ENCODE measurements around the gene C11orf16.

The C11orf16 gene

GRCh38 chr11:8934742-8935488 is 2.2 kb upstream of the C11orf16 start (continued):
- TF ChIP-seq PRDM1 (tag by site-specific recombination; IDR thresholded peaks at IDR 0.05) (0 out of 2 replicates have a peak, but pooled peaks have one; percentile 8), ZNF791 (tag by site-specific recombination; IDR thresholded peaks at IDR 0.05) (no peak), ZBTB8A (tag by site-specific recombination; IDR thresholded peaks at IDR 0.05) (no peak), PRDM4 (tag by site-specific recombination; IDR thresholded peaks at IDR 0.05) (no peak), ZNF580 (tag by site-specific recombination; IDR thresholded peaks at IDR 0.05) (no peak), ZNF423 (tag by site-specific recombination; IDR thresholded peaks at IDR 0.05) (no peak), BCL11A (tag by site-specific recombination; IDR thresholded peaks at IDR 0.05; ENCODE audit: low read depth) (no peak)

- Histone ChIP-seq H3K4me3 (ENCODE audit: low read depth, low read length) (no peak overlapping the region), H3K4me1 (ENCODE audit: control insufficient read depth, insufficient read depth, low read length) (no peaks in the 10 kb centered on the region), H3K36me3 (ENCODE audit: control insufficient read depth in 2 of 2, insufficient read depth in 1 of 2, low read length in 2 of 2) (peaks cover 0 to 3% of the 10 kb centered on the region in 2 experiments; a peak in 1 of 3 replicates), H3K9me3 (ENCODE audit: control insufficient read depth, insufficient read depth, low read depth, low read length) (no peaks in the 10 kb centered on the region), H3K27ac (ENCODE audit: extremely low read depth, low read depth, low read length) (no peak overlapping the region)
- TF ChIP-seq ZNF707 (tag by site-specific recombination; IDR thresholded peaks at IDR 0.05) (no peak), ZNF560 (tag by site-specific recombination; IDR thresholded peaks at IDR 0.05; ENCODE audit: borderline replicate concordance) (no peak), ZNF10 (tag by site-specific recombination; IDR thresholded peaks at IDR 0.05) (no peak), ELK4 (IDR thresholded peaks at IDR 0.05; ENCODE audit: borderline replicate concordance, low read depth, low read length) (no peak), ZNF830 (tag by site-specific recombination; IDR thresholded peaks at IDR 0.05; ENCODE audit: low read depth) (no peak), SCRT2 (tag by site-specific recombination; IDR thresholded peaks at IDR 0.05) (no peak), ZNF785 (tag by site-specific recombination; IDR thresholded peaks at IDR 0.05) (no peak), ZNF518A (tag by site-specific recombination; conservative IDR thresholded peaks at IDR 0.05; ENCODE audit: low read depth) (no peak), ZNF404 (tag by site-specific recombination; IDR thresholded peaks at IDR 0.05) (no peak), ZNF112 (tag by site-specific recombination; IDR thresholded peaks at IDR 0.05) (no peak), ZNF561 (tag by site-specific recombination; IDR thresholded peaks at IDR 0.05; ENCODE audit: borderline replicate concordance) (no peak), ZNF335 (tag by site-specific recombination; conservative IDR thresholded peaks at IDR 0.05) (no peak), ZSCAN5A (tag by site-specific recombination; IDR thresholded peaks at IDR 0.05) (no peak), ZFP41 (tag by site-specific recombination; IDR thresholded peaks at IDR 0.05; ENCODE audit: borderline replicate concordance) (no peak), SP3 (tag by site-specific recombination; IDR thresholded peaks at IDR 0.05) (no peak)
- CTCF ChIA-PET = interaction anchor here (0.7 to 1.1 kb wide), 6 partner anchors 15 to 707 kb away, joined by 3 to 5 read pairs (median 4); no protein-coding TSS in a partner anchor
- POLR2A ChIA-PET = no interaction called here
Observed at GRCh38 chr11:8933931-8934330, 1.2 kb upstream of the C11orf16 start.

Data from HEK293 (cell line).